Fibroblast of peridontal ligament (primary cell): ENCODE results near the gene SAYSD1.
"Not testable (repeated sequence)": the region's sequence is repeated elsewhere in the genome, so short reads cannot be mapped to it uniquely, and the experiment has no call there.

Experiments used
- DNase-seq: peaks from one replicate; pipeline ENCODE4 v3.0.0-alpha.2; 2010; ENCODE audit errors: extremely low read depth

Gene SAYSD1, protein sequence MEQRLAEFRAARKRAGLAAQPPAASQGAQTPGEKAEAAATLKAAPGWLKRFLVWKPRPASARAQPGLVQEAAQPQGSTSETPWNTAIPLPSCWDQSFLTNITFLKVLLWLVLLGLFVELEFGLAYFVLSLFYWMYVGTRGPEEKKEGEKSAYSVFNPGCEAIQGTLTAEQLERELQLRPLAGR

DNA sequence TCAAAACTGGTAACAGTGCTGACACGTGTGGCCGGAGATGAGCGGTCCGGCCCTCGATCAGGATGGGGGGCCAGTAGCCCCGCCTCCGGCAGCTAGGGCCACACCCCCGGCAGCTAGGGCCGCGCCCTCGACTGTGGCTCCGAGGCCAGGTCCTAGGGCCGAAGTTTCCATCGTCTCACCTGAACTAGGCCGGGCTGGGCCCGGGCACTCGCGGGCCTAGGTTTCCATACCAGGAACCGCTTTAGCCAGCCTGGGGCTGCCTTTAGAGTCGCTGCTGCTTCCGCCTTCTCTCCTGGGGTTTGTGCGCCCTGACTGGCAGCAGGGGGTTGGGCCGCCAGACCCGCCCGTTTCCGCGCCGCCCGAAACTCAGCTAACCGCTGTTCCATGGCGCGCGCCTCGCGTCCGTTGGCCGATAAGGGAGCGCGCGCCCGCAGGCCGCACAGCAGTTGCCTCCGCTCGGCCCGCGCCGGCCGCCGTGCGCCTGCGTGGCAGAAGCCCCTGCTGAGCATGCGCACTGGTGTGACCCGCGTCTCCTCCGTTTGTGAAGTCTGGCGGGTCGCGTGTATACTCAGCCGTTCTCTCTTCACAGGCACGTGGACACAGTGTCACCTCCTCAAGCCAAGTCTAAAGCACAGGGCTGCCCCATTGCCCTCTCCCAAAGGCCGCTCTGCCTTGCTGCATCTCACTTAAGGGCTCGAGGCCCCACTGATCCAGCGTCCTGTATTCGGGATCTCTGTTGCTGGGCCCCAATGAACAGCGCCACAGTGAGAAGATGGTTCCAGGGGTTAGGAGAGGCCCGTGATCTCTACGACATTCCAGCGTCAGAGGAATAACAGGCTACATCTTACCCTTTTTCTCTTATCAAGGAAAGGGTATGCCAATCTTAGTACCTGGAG is at the start of gene SAYSD1:
SAYSD1 (minus strand) TSS at position 483 of the 896 bp plus-strand sequence; CDS start at position 386, 97 bp downstream.
- DNase-seq: peak; percentile 87

DNA sequence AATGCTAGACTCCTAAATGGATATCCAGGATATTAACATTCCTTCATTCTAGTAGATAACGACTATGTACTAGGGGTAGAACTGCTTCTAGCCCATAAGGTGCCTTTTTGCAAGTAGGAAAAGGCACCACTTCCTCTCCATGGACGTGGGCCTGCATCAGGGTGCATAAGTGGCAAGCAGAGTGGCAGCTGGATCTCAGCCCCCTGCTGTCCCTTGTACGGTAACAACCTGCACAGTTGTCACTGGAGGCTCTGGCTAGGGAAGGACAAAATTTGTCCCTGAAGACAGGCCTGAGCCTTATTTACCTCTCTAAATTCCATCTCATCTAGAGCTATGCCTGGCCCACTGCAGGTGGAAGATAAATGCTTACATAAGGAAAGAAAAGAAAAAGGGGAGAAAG is 42.5 kb upstream of the SAYSD1 start:
- no peak for DNase-seq

DNA sequence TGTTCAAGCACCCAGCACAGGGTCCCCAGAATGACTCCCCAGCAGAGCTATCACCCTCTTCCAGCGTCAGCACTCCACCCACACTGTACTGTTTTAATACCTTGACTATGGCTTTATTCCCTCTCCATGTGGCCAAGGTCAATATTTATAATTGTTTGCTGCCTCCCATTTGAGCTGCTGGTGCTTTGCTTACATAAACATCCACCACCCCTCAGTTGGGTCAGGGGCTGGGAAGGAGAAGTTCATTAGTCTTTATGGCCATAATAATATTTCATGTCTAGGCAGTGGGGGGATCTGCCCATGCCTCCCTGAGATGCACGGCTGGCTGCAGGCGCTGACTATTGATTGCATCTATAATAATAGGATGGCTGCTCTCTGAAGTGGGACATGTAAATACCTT is 41.8 kb upstream of the SAYSD1 start:
- no peak for DNase-seq

DNA sequence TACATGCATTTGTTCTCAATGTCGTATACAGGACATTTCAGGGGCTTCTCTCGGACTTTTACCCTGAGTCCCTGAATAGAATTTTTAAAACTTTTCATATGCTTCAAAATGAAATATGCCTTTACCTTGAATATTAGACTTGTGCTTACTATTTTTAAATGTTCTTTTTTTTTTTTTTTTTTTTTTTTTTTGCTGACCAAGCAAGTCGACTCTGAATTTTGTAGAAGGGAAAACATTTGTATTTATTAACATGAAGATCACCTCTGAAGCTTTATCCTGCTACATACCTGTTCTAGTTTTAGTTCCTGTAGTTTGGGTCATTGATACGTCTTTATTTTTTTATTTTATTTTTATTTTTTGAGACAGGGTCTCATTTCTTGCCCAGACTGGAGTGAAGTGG is 39.7 kb upstream of the SAYSD1 start:
- no peak for DNase-seq

DNA sequence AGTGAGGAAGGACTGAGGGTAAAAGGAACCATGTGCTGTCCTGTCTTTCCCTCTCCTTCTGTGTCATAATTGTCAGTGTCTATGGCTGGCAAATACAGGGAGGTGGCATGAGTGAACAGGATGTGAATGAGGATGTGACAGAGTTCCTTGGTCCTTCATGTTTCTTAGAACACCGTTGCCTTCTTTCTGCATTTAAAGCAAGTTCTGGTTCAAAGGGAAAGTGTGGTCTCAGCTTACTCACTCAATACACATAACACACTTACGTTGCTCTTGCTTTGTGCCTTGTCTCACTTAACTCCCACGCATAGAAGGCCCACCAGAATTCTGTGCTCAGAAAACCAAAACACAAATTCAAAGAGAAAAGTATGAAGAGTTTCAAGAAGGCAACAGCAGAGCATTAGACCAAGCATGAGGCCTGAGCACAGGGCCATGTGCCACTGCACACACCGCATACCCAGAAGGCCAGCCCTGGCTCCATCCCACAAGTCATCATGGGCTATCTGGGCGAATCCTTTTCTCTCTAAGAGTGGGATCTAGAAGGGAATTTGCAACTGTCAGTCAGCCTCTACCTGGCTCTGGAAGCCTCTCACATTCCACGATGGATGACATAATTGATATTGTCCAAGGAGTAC is 38.9 kb upstream of the SAYSD1 start:
- no peak for DNase-seq

DNA sequence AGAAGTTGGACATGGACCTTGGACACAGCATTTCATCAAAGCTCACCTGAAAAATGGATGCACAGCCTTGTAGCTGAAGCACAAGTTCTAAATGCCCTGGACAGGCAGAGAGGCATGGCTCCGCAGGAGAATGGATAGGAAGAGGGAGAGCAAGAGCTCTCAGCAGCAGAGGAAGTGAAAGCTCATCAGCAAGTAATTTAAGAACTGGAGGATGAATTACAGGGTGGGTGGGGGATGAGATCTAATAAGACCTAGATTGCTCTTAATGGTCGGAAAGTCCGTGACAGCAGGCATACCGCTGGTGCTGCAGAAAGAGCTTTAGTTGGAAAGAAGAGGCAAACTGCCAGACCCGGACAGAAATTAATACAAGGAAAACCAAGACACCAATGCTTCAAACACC is 37.3 kb upstream of the SAYSD1 start:
- no peak for DNase-seq

DNA sequence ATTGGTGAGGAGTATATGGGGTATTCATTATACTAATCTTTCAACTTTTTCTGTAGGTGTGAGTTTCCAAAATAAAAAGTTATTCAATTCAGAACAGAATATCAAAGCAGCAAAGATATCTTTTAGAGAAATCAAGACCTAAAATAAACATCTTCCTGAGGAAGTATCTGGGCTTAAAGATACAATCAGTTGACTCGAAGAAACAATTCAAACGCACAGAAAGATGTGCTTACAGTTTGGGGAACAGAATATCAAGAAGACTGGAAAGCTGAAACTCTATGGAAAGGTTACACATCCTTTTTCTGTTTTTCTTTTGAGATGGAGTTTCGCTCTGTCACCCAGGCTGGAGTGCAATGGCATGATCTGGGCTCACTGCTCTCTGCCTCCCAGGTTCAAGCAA is 36.2 kb upstream of the SAYSD1 start:
- DNase-seq: no peak

DNA sequence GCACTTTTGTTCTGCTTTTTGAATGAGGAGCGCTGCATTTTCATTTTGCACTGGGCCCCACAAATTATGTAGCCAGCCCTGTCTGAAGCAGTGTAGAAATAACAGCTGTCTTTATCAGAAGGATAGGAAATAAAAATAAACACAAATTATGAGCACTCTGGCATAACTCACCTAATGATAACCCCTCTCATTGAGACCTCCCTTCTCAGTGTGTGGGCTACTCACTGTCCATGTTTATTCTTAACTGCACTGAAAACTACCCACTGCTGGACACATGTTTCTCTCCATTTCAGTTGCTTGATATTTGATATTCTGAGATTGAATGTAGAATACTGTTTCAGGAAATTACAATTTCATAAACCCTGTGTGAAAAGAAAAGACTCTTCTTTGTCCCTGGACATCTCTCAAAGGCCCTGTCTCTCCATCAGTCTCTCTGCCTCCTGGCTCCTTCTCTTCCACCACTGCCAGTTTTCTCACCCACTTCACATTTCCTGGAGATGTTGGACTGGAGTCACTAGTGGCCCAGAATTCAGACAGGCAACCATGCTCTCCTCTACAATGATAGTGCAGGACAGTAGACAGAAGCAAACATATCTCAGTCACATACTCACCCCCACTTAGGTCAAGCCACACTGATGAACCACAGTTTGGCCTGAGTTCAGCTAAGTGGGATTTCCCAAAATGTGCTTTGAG is 29.6 kb upstream of the SAYSD1 start:
- DNase-seq: no peak

DNA sequence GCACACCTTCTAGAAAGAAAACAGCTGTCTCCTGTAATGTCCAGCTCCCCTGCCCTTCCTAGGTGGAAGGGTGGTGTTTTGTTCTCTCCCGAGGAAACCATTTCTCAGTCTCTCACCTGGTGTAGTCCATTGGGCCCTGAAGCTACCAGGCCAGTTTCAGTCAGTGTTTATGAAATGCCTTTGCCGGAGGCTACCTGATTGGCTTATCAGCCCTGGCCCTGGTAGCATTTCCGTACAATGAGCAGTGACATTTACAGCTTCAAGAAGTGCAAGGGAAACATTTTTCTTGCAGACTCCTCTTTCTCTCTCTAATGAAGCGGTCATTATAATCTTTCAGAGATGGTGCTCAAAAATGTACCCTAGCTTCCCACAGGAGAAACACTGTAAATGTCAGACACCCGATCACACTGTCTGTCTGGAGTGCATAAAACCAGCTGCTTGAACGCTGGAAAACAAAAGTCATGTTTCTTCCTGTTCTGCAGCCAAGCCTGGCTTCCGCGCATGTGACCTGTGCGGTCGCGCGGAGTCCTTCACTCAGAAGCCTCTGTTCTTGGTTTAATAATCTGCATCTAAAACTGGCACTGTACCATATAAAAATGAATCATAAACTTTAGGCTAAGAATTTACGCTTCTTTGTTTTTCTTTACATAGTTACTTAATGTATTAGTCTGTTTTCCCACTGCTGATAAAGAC is 28.4 kb upstream of the SAYSD1 start:
- DNase-seq: no peak

DNA sequence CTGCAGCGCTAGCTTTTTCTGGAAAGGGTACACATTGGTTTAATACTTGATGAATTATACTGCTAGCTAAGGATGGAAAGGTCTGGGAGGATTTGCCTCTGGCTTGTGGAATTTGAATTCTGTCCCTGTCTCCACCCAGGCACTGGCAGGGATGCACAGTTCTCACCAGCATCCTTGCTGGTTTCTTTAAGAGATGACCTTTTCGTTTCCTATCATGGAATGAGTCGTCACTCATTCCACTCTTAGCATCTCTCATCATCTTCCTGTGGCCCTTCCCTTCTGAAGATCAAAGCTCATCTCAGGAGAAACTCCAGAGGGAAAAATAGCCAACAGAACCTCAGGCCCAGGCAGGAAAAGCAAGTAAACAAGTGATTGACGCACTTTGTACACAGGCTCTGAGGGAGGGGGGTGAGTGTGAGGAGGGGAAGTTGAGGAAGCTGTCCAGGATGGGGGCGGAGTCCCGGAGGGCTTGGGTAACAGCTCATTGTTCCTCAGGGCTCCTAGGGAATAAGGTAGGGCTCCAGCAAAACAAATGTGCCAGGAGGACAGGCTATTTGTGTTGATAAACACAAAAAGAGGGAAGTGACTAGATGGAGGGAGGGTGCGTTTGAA is 25.7 kb upstream of the SAYSD1 start:
- no peak for DNase-seq

DNA sequence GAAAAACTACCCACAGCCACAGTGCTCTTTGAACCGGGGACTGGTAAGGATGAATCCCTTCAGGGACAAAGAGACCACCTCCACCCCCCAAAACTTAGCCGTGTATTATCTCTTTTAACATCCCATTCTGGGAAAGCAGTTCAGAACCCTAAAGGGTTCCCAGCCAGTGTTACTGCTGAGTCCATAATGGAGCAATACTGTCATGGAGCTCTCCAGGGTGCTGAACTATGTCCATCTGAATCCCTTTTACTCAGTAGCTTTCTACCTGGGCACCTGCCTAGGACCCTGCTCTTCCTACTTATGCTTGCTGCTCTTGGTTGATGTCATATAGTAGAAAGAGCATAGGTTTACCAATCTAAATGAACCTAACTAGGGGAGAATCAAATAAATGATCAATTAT is 22.3 kb upstream of the SAYSD1 start:
- DNase-seq: peak; percentile 27

DNA sequence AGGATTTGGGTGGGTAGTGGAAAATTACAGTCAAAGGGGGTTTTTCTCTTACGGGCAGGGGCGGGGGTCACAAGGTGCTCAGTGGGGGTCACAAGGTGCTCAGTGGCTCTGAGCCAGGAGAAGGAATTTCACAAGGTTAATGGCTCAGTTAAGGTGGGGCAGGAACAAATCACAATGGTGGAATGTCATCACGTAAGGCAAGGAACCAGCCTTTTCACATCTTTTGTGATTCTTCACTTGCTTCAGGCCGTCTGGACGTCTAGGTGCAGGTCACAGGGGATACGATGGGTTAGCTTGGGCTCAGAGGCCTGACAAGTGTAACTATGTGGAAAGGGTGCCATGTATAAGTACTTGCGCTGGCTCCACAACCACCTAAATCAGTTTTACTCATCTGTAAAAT is 21.2 kb upstream of the SAYSD1 start:
- not testable (repeated sequence) for DNase-seq

DNA sequence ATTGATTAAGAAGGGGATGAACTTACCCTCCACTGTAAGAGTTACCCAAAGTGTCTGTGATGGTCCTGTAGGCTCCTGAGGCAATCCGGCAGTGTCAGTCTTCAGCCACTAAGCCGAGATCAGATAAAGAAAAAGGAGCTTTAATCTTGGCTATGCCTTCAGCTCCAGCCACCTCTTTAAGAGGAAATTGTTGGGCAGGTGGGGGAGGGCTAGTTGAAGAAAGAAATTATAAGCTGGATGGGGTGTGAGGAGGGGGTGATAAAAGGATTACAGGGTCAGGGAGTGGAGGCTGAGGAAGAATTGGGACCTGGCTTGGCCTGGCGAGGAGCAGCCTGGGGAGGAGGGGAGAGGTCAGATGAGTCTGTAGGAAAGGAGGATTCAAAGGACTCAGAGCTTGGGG is 19.8 kb upstream of the SAYSD1 start:
- not testable (repeated sequence) for DNase-seq

DNA sequence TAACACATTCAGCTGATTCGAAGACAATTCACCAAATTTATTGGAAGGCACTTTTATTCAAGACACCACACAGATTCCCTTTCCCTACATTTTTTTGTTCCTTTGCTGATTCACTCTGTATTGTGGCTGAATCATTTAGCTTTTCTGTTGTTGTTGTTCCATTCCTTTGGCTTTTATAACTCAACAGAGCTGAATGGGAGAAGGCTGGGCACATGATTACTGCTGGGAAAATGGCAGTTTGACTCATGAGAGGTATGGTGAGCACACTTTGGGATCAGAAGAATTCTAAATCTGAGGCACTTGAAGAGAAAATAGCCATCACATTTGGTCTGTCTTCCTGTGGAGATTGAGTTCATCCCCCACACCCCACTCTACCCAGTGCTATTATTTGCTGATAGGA is 15.7 kb upstream of the SAYSD1 start:
- DNase-seq: no peak

DNA sequence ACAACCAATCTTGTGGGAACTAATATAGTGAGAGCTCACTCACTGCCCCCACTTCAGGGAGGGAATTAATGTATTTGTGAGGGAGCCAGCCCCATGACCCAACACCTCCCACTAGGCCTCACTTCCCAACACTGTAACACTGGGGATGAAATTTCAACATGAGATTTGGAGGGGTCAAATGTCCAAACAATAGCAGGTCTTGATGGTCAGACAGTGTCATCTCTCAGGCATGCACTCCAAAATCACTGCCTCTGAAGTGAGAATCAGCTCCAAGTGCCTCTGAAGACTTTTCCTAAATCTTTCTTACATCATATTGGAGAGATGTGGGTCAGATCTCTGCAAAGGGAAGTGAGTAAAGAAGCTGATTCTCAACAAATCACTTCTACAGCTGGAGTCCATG is 13.8 kb upstream of the SAYSD1 start:
- no peak for DNase-seq

DNA sequence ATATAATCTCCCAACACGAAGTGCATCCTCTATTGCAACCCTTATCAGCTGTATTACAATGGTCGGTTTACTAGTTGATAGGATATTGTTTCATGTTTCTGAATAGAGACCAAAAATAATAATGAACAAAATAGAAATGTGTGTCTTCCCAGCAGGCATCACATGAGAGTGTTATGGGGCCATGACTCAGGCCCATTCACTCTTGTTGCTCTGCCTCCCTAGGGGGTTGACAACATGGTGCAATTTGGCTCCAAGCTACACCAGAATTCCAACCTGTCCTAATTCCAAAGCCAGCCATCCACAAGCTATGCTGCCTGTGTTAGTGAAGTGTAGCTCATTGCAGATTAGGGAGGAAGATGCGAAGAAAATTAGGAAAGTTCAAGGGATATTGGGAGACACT is 13.1 kb upstream of the SAYSD1 start:
- peak; percentile 17 for DNase-seq

DNA sequence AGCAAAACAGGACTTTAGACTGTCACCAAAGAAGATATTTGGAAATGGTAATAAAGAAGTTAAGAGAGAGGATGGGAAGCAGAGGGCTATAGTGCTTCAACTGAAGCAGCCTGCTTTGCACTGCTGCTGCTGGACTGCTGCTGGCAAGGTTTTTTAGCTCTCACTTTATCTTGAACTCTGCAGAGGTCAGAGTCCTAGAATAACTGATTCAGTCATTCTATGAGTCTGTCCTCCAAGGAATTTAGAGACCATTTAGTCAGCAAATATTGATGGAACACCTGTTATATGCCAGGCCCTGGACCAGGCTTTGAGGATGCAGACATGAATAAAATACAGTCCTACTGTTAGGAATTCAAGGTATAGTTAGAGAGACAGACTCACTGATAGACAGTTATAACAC is 9.1 kb upstream of the SAYSD1 start:
- no peak for DNase-seq

DNA sequence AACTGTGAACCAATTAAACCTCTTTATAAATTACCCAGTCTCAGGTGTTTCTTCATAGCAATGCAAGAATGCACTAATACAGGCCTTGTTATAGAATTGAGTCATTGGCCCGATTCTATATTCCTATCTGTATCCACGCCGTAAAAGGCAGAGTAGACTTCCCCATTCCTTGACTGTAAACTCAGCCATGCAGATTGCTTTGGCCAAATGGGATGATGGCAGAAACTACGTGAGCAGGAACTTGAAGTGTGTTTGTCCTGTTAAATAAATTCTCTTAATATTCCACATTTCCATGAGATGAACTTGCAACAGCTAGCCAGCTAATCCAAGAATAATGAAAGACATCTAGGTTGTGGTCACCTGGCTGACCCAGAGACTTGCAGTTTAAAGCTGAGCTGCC is 3.9 kb upstream of the SAYSD1 start:
- DNase-seq: no peak

DNA sequence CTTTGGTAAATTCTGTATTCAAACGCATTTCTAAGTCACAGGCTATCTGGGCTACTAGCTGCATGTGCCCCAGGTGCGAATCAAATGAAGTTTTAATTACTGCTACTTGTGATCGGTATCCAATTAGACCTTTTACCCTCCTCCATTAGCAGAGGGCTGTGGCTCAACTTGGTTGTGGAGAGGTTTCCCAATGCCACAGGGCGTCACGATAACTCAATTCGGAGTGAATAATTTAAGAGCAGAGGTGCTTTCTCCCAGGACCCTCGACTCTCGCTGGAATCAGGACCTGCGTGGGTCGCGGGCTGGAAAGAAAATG is 640 bp downstream of the SAYSD1 start:
- DNase-seq: no peak

DNA sequence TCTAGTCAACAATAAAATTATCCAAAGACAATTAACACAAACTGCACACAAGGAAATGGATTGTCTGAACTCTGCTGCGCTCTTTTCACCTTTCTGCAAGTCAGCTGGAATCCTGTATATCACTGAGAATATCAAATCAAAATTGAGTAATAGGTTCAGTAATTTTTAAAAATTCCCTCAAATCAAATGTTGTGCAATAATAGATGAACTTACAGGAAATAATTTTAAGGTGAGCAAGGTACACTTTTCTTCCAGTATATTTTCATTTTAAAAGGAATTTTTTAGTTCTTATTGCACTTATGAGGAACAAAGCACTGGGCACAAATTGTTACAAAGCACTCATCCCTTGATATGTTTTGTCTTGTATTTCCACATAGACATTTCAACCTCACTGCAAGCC is 1.2 kb downstream of the SAYSD1 start:
- DNase-seq: no peak

DNA sequence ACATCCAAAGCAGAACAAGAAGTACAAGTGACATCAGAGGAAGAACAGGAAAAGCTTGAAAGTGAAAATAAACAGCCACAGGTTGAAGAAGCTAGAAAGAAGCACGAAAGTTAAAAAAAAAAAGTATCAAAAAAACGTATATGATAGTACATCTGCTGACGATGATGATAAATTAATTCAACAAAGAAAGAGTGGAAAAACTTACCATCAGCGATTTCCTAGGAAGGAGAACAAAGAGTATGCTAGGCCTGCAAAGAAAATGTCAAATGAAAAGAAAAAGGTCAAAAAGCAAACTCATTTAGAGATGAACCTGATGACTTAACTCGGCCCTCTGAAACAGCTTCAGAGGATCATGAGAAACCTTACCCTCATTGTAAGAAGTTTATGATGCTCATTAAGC is 3.7 kb downstream of the SAYSD1 start:
- DNase-seq: no peak
